NCI-H774 (cell line): Measurements from ENCODE around the gene GCSH.
"Not testable (repeated sequence)": the region's sequence is repeated elsewhere in the genome, so short reads cannot be mapped to it uniquely, and the experiment has no call there.

Source experiments
- DNase-seq: peaks from one replicate; lab custom pipeline; 2025; lab: John Stamatoyannopoulos, UW

Gene GCSH

GRCh38 chr16:81095953-81096714 is at the start of gene GCSH:
GCSH (minus strand) TSS chr16:81096395; CDS start chr16:81096278, 117 bp downstream.
- DNase-seq, result peak; percentile 87

- no peak for DNase-seq
Observed at GRCh38 chr16:81143921-81144471, 47.8 kb upstream of the GCSH start.

- DNase-seq, result no peak
Observed at GRCh38 chr16:81142864-81143263, 46.7 kb upstream of the GCSH start.

- no peak for DNase-seq
Observed at GRCh38 chr16:81140930-81141780, 45.0 kb upstream of the GCSH start.

GRCh38 chr16:81138831-81139557 is 42.8 kb upstream of the GCSH start:
- DNase-seq, result no peak

GRCh38 chr16:81137754-81138153 is 41.6 kb upstream of the GCSH start:
- DNase-seq, result no peak

GRCh38 chr16:81136390-81137335 is 40.5 kb upstream of the GCSH start:
- peak; percentile 3 for DNase-seq

- no peak for DNase-seq
Observed at GRCh38 chr16:81130126-81130525, 33.9 kb upstream of the GCSH start.

- DNase-seq, result no peak
Observed at GRCh38 chr16:81128726-81129524, 32.7 kb upstream of the GCSH start.

GRCh38 chr16:81127051-81127450 is 30.9 kb upstream of the GCSH start:
- DNase-seq, result no peak

GRCh38 chr16:81123092-81123852 is 27.1 kb upstream of the GCSH start:
- DNase-seq, result no peak

GRCh38 chr16:81121474-81121990 is 25.3 kb upstream of the GCSH start:
- no peak for DNase-seq

- no peak for DNase-seq
Observed at GRCh38 chr16:81117436-81117835, 21.2 kb upstream of the GCSH start.

GRCh38 chr16:81116285-81116684 is 20.1 kb upstream of the GCSH start:
- no peak for DNase-seq

- no peak for DNase-seq
Observed at GRCh38 chr16:81112453-81112852, 16.3 kb upstream of the GCSH start.

- DNase-seq, result not testable (repeated sequence)
Observed at GRCh38 chr16:81109274-81109673, 13.1 kb upstream of the GCSH start.

GRCh38 chr16:81107511-81107910 is 11.3 kb upstream of the GCSH start:
- DNase-seq, result no peak

- DNase-seq, result no peak
Observed at GRCh38 chr16:81106826-81107503, 10.8 kb upstream of the GCSH start.

- DNase-seq, result no peak
Observed at GRCh38 chr16:81105946-81106345, 9.8 kb upstream of the GCSH start.
